ENCODE data around the gene PRELID3B. TPM values are rescaled to one million over a fixed set of nuclear protein-coding genes. Genes with fewer than 3 reads are reported as not detected.

Gene PRELID3B
- total and polyA plus RNA-seq, 2 of the 13 experiments (the other 11 are each of a cell fraction or from before 2014, with no cell fraction given) = 23.3 to 42.6 TPM

GRCh38 chr20:59014680-59015389, 27.8 kb downstream of the PRELID3B start (continued):
- TF ChIP-seq ZNF512B (CRISPR knock-in tag; IDR thresholded peaks at IDR 0.05; ENCODE audit: borderline replicate concordance) = no peak
- no peak for TF ChIP-seq ARNTL (CRISPR knock-in tag; IDR thresholded peaks at IDR 0.05)
- 0 out of 2 replicates have a peak, but pooled peaks have one; percentile 11 for TF ChIP-seq THAP9 (CRISPR knock-in tag; IDR thresholded peaks at IDR 0.05; ENCODE audit: borderline replicate concordance)
- TF ChIP-seq, protein P1, sequence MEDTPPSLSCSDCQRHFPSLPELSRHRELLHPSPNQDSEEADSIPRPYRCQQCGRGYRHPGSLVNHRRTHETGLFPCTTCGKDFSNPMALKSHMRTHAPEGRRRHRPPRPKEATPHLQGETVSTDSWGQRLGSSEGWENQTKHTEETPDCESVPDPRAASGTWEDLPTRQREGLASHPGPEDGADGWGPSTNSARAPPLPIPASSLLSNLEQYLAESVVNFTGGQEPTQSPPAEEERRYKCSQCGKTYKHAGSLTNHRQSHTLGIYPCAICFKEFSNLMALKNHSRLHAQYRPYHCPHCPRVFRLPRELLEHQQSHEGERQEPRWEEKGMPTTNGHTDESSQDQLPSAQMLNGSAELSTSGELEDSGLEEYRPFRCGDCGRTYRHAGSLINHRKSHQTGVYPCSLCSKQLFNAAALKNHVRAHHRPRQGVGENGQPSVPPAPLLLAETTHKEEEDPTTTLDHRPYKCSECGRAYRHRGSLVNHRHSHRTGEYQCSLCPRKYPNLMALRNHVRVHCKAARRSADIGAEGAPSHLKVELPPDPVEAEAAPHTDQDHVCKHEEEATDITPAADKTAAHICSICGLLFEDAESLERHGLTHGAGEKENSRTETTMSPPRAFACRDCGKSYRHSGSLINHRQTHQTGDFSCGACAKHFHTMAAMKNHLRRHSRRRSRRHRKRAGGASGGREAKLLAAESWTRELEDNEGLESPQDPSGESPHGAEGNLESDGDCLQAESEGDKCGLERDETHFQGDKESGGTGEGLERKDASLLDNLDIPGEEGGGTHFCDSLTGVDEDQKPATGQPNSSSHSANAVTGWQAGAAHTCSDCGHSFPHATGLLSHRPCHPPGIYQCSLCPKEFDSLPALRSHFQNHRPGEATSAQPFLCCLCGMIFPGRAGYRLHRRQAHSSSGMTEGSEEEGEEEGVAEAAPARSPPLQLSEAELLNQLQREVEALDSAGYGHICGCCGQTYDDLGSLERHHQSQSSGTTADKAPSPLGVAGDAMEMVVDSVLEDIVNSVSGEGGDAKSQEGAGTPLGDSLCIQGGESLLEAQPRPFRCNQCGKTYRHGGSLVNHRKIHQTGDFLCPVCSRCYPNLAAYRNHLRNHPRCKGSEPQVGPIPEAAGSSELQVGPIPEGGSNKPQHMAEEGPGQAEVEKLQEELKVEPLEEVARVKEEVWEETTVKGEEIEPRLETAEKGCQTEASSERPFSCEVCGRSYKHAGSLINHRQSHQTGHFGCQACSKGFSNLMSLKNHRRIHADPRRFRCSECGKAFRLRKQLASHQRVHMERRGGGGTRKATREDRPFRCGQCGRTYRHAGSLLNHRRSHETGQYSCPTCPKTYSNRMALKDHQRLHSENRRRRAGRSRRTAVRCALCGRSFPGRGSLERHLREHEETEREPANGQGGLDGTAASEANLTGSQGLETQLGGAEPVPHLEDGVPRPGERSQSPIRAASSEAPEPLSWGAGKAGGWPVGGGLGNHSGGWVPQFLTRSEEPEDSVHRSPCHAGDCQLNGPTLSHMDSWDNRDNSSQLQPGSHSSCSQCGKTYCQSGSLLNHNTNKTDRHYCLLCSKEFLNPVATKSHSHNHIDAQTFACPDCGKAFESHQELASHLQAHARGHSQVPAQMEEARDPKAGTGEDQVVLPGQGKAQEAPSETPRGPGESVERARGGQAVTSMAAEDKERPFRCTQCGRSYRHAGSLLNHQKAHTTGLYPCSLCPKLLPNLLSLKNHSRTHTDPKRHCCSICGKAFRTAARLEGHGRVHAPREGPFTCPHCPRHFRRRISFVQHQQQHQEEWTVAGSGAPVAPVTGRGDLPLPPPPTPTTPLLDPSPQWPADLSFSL (CRISPR knock-in tag; IDR thresholded peaks at IDR 0.05) = no peak
- 0 out of 2 replicates have a peak, but pooled peaks have one; percentile 74 for TF ChIP-seq ZNF230 (CRISPR knock-in tag; IDR thresholded peaks at IDR 0.05)
- 0 out of 2 replicates have a peak, but pooled peaks have one; percentile 5 for TF ChIP-seq ZSCAN25 (CRISPR knock-in tag; IDR thresholded peaks at IDR 0.05)
- 0 out of 2 replicates have a peak, but pooled peaks have one; percentile 26 for TF ChIP-seq ZBTB42 (CRISPR knock-in tag; IDR thresholded peaks at IDR 0.05)
- 0 out of 2 replicates have a peak, but pooled peaks have one; percentile 26 for TF ChIP-seq EEA1 (CRISPR knock-in tag; IDR thresholded peaks at IDR 0.05; ENCODE audit: borderline replicate concordance)
- no peak for TF ChIP-seq ZNF562 (CRISPR knock-in tag; IDR thresholded peaks at IDR 0.05; ENCODE audit: borderline replicate concordance)
- TF ChIP-seq ZNF614 (CRISPR knock-in tag; IDR thresholded peaks at IDR 0.05; ENCODE audit: borderline replicate concordance) = no peak
- no peak for TF ChIP-seq LCORL (IDR thresholded peaks at IDR 0.05)
- 0 out of 2 replicates have a peak, but pooled peaks have one; percentile 23 for TF ChIP-seq LCORL (CRISPR knock-in tag; IDR thresholded peaks at IDR 0.05)

All from HepG2 (cell line).